HEK293 (cell line): Measurements from ENCODE around the gene PAQR6.

Experiments
- CTCF ChIA-PET: fragments of 350-600 bp; formaldehyde crosslinking; extraction: SDS; loops from one replicate; lab custom pipeline; 2021; ENCODE audit warnings: antibody characterized with exemption; lab: Yijun Ruan, JAX
- POLR2A ChIA-PET: fragments of 300-600 bp; formaldehyde crosslinking; extraction: SDS; loops from one replicate; lab custom pipeline; 2020; ENCODE audit warnings: antibody characterized with exemption, inconsistent platforms; lab: Yijun Ruan, JAX
- H3K27ac ChIP-seq: fragments of 200-500 bp; sonication (Bioruptor generic); 2 replicates; pipeline ENCODE4 v1.5.1; 2014; ENCODE audit warnings: low read depth, low read length, control low read depth, inconsistent platforms; ENCODE audit errors: extremely low read depth
- H3K36me3 ChIP-seq, 2 experiments: fragments of 200-500 bp in 1 of 2; sonication (Bioruptor generic) in 1 of 2; 1 replicate in 1 of 2; 2 replicates in 1 of 2; pipeline ENCODE4 v1.5.1; 2014 to 2017; ENCODE audit warnings: inconsistent platforms in 2 of 2, low read length in 2 of 2; ENCODE audit not compliant: control insufficient read depth in 2 of 2, insufficient read depth in 1 of 2
- H3K4me1 ChIP-seq: fragments of 200-500 bp; sonication (Bioruptor generic); 2 replicates; pipeline ENCODE4 v1.5.1; 2014; ENCODE audit warnings: mild to moderate bottlenecking, low read length, inconsistent platforms; ENCODE audit not compliant: control insufficient read depth, insufficient read depth
- H3K4me3 ChIP-seq: 2 replicates; pipeline ENCODE4 v1.5.1; 2011; ENCODE audit warnings: low read depth, mild to moderate bottlenecking, control low read depth, low read length, moderate library complexity
- H3K9me3 ChIP-seq: fragments of 200-500 bp; sonication (Bioruptor generic); 2 replicates; pipeline ENCODE4 v1.5.1; 2014; ENCODE audit warnings: low read depth, low read length, inconsistent platforms; ENCODE audit not compliant: control insufficient read depth, insufficient read depth
- BCL11A ChIP-seq: fragments of 450-650 bp; formaldehyde crosslinking; IDR thresholded peaks from 2 replicates; pipeline ENCODE4 v1.5.1; 2016; ENCODE audit warnings: low read depth, missing biosample characterization, missing genetic modification characterization
- BCL11B ChIP-seq: fragments of 450-650 bp; formaldehyde crosslinking; IDR thresholded peaks from 2 replicates; pipeline ENCODE4 v1.5.1; 2016; ENCODE audit warnings: low read depth, missing biosample characterization, missing genetic modification characterization
- ELK4 ChIP-seq: IDR thresholded peaks from 2 replicates; pipeline ENCODE4 v1.6.1; 2011; ENCODE audit warnings: mild to moderate bottlenecking, low read depth, low read length, borderline replicate concordance
- KLF1 ChIP-seq: fragments of 450-650 bp; formaldehyde crosslinking; IDR thresholded peaks from 2 replicates; pipeline ENCODE4 v1.5.1; 2016; ENCODE audit warnings: missing biosample characterization, missing genetic modification characterization
- KLF8 ChIP-seq: fragments of 450-650 bp; formaldehyde crosslinking; IDR thresholded peaks from 2 replicates; pipeline ENCODE4 v1.5.1; 2016; ENCODE audit warnings: missing biosample characterization, missing genetic modification characterization
- KLF9 ChIP-seq: fragments of 450-650 bp; formaldehyde crosslinking; IDR thresholded peaks from 2 replicates; pipeline ENCODE4 v1.5.1; 2016; ENCODE audit warnings: missing biosample characterization, missing genetic modification characterization, low read depth
- PRDM2 ChIP-seq: fragments of 450-650 bp; formaldehyde crosslinking; IDR thresholded peaks from 2 replicates; pipeline ENCODE4 v1.5.1; 2016; ENCODE audit warnings: missing biosample characterization, missing genetic modification characterization, borderline replicate concordance
- SP3 ChIP-seq: fragments of 450-650 bp; formaldehyde crosslinking; IDR thresholded peaks from 2 replicates; pipeline ENCODE4 v1.5.1; 2016; ENCODE audit warnings: missing biosample characterization, missing genetic modification characterization
- TRIM28 ChIP-seq: IDR thresholded peaks from 2 replicates; pipeline ENCODE4 v1.6.1; 2011; ENCODE audit warnings: low read length, control low read depth, borderline replicate concordance
- ZIC2 ChIP-seq: fragments of 450-650 bp; formaldehyde crosslinking; IDR thresholded peaks from 2 replicates; pipeline ENCODE4 v1.5.1; 2016; ENCODE audit warnings: missing biosample characterization, missing genetic modification characterization
- ZNF335 ChIP-seq: fragments of 450-650 bp; formaldehyde crosslinking; conservative IDR thresholded peaks from 2 replicates; pipeline ENCODE4 v1.5.1; 2016; ENCODE audit warnings: missing biosample characterization, missing genetic modification characterization
- ZNF433 ChIP-seq: fragments of 450-650 bp; formaldehyde crosslinking; IDR thresholded peaks from 2 replicates; pipeline ENCODE4 v1.5.1; 2016; ENCODE audit warnings: missing biosample characterization, missing genetic modification characterization, low read depth
- ZNF514 ChIP-seq: fragments of 450-650 bp; formaldehyde crosslinking; IDR thresholded peaks from 2 replicates; pipeline ENCODE4 v1.5.1; 2016; ENCODE audit warnings: missing biosample characterization, missing genetic modification characterization
- ZNF529 ChIP-seq: fragments of 450-650 bp; formaldehyde crosslinking; IDR thresholded peaks from 2 replicates; pipeline ENCODE4 v1.5.1; 2017; ENCODE audit warnings: missing genetic modification characterization, missing biosample characterization; ENCODE audit not compliant: insufficient replicate concordance
- ZNF561 ChIP-seq: fragments of 450-650 bp; IDR thresholded peaks from 2 replicates; pipeline ENCODE4 v1.5.1; 2018; ENCODE audit warnings: missing biosample characterization, missing genetic modification characterization, borderline replicate concordance
- ZNF596 ChIP-seq: fragments of 450-650 bp; IDR thresholded peaks from 2 replicates; pipeline ENCODE4 v1.5.0; 2018; ENCODE audit warnings: missing biosample characterization, mild to moderate bottlenecking, missing genetic modification characterization, moderate library complexity
- ZNF600 ChIP-seq: fragments of 450-650 bp; formaldehyde crosslinking; IDR thresholded peaks from 2 replicates; pipeline ENCODE4 v1.5.1; 2016; ENCODE audit warnings: missing biosample characterization, missing genetic modification characterization
- ZNF624 ChIP-seq: fragments of 450-650 bp; formaldehyde crosslinking; IDR thresholded peaks from 2 replicates; pipeline ENCODE4 v1.5.1; 2017; ENCODE audit warnings: missing biosample characterization, missing genetic modification characterization
- ZNF658 ChIP-seq: fragments of 450-650 bp; formaldehyde crosslinking; IDR thresholded peaks from 2 replicates; pipeline ENCODE4; 2016; ENCODE audit warnings: missing biosample characterization, missing genetic modification characterization
- ZNF701 ChIP-seq: fragments of 450-650 bp; formaldehyde crosslinking; IDR thresholded peaks from 2 replicates; pipeline ENCODE4 v1.5.1; 2016; ENCODE audit warnings: missing biosample characterization, missing genetic modification characterization
- ZNF76 ChIP-seq: fragments of 450-650 bp; formaldehyde crosslinking; IDR thresholded peaks from 2 replicates; pipeline ENCODE4; 2016; ENCODE audit warnings: low read depth, missing biosample characterization, missing genetic modification characterization, borderline replicate concordance
- ZSCAN16 ChIP-seq: fragments of 450-650 bp; formaldehyde crosslinking; IDR thresholded peaks from 2 replicates; pipeline ENCODE4 v1.5.1; 2016; ENCODE audit warnings: missing biosample characterization, missing genetic modification characterization
- TF ChIP-seq, protein P1 (sequence below): fragments of 450-650 bp; formaldehyde crosslinking; IDR thresholded peaks from 2 replicates; pipeline ENCODE4 v1.5.1; 2016; ENCODE audit warnings: missing biosample characterization, missing genetic modification characterization
- TF ChIP-seq, protein P2 (sequence below): fragments of 450-650 bp; formaldehyde crosslinking; IDR thresholded peaks from 2 replicates; pipeline ENCODE4 v1.5.1; 2016; ENCODE audit warnings: missing biosample characterization, missing genetic modification characterization, low read depth
- TF ChIP-seq, protein P3 (sequence below): fragments of 450-650 bp; formaldehyde crosslinking; IDR thresholded peaks from 2 replicates; pipeline ENCODE4 v1.5.1; 2016; ENCODE audit warnings: missing biosample characterization, missing genetic modification characterization

Gene PAQR6

GRCh38 chr1:156291226-156292061 is 43.6 kb upstream of the PAQR6 start:
- peaks cover 3% of the 10 kb centered on the region; the same call in 1 of the 2 replicates for H3K4me1 ChIP-seq
- peaks cover 4 to 50% of the 10 kb centered on the region in 2 experiments; a peak in 2 of 3 replicates for H3K36me3 ChIP-seq
- ChIA-PET POLR2A (interaction anchor here (1.4 kb wide), 1 partner anchor 8 kb away, joined by 8 read pairs; the partner anchor contains the start of gene SMG5), CTCF (interaction anchor here (0.5 to 0.7 kb wide), 2 partner anchors 66 to 557 kb away, joined by 3 read pairs; no protein-coding TSS in a partner anchor)
- no peaks in the 10 kb centered on the region for H3K9me3 ChIP-seq
- H3K4me3 ChIP-seq = peak overlapping the region; percentile 40
- H3K27ac ChIP-seq = peak overlapping the region; percentile 28; the same call in 1 of the 2 replicates
- TF ChIP-seq BCL11B (tag by site-specific recombination) (no peak), ZNF529 (tag by site-specific recombination) (no peak), ZNF514 (no peak), ZNF596 (tag by site-specific recombination) (no peak), ZSCAN16 (tag by site-specific recombination) (no peak), ZNF561 (no peak), KLF8 (tag by site-specific recombination) (peak; percentile 14; the same call in 1 of the 2 replicates), ZNF335 (tag by site-specific recombination) (peak; percentile 48), ZNF76 (tag by site-specific recombination) (no peak), ZNF433 (no peak), ZNF624 (tag by site-specific recombination) (no peak), ZIC2 (tag by site-specific recombination) (no peak), ZNF701 (tag by site-specific recombination) (no peak), TRIM28 (0 out of 2 replicates have a peak, but pooled peaks have one; percentile 54), SP3 (tag by site-specific recombination) (peak; percentile 37; the same call in 1 of the 2 replicates), BCL11A (tag by site-specific recombination) (no peak), PRDM2 (no peak), KLF1 (tag by site-specific recombination) (no peak), KLF9 (tag by site-specific recombination) (peak; percentile 34; the same call in 1 of the 2 replicates), ELK4 (no peak), ZNF600 (tag by site-specific recombination) (peak; percentile 80), ZNF658 (tag by site-specific recombination) (no peak)
- TF ChIP-seq, protein P1, sequence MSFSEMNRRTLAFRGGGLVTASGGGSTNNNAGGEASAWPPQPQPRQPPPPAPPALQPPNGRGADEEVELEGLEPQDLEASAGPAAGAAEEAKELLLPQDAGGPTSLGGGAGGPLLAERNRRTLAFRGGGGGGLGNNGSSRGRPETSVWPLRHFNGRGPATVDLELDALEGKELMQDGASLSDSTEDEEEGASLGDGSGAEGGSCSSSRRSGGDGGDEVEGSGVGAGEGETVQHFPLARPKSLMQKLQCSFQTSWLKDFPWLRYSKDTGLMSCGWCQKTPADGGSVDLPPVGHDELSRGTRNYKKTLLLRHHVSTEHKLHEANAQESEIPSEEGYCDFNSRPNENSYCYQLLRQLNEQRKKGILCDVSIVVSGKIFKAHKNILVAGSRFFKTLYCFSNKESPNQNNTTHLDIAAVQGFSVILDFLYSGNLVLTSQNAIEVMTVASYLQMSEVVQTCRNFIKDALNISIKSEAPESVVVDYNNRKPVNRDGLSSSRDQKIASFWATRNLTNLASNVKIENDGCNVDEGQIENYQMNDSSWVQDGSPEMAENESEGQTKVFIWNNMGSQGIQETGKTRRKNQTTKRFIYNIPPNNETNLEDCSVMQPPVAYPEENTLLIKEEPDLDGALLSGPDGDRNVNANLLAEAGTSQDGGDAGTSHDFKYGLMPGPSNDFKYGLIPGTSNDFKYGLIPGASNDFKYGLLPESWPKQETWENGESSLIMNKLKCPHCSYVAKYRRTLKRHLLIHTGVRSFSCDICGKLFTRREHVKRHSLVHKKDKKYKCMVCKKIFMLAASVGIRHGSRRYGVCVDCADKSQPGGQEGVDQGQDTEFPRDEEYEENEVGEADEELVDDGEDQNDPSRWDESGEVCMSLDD = no peak
- TF ChIP-seq, protein P2, sequence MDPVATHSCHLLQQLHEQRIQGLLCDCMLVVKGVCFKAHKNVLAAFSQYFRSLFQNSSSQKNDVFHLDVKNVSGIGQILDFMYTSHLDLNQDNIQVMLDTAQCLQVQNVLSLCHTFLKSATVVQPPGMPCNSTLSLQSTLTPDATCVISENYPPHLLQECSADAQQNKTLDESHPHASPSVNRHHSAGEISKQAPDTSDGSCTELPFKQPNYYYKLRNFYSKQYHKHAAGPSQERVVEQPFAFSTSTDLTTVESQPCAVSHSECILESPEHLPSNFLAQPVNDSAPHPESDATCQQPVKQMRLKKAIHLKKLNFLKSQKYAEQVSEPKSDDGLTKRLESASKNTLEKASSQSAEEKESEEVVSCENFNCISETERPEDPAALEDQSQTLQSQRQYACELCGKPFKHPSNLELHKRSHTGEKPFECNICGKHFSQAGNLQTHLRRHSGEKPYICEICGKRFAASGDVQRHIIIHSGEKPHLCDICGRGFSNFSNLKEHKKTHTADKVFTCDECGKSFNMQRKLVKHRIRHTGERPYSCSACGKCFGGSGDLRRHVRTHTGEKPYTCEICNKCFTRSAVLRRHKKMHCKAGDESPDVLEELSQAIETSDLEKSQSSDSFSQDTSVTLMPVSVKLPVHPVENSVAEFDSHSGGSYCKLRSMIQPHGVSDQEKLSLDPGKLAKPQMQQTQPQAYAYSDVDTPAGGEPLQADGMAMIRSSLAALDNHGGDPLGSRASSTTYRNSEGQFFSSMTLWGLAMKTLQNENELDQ (tag by site-specific recombination) = no peak
- TF ChIP-seq, protein P3, sequence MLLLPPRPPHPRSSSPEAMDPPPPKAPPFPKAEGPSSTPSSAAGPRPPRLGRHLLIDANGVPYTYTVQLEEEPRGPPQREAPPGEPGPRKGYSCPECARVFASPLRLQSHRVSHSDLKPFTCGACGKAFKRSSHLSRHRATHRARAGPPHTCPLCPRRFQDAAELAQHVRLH (tag by site-specific recombination) = no peak
